HEK293T (cell line): ENCODE data around the gene VAV2.

Experiments
- ARNT ChIP-seq: fragments of 450-650 bp; IDR thresholded peaks from 2 replicates; pipeline ENCODE4 v1.6.1; 2017; ENCODE audit warnings: mild to moderate bottlenecking
- BHLHE40 ChIP-seq: fragments of 450-650 bp; IDR thresholded peaks from 2 replicates; pipeline ENCODE4 v1.6.1; 2016; ENCODE audit warnings: mild to moderate bottlenecking, moderate library complexity, borderline replicate concordance
- CTBP1 ChIP-seq: fragments of 450-650 bp; IDR thresholded peaks from 2 replicates; pipeline ENCODE4 v1.6.1; 2016; ENCODE audit warnings: borderline replicate concordance
- ELF4 ChIP-seq: fragments of 450-650 bp; IDR thresholded peaks from 2 replicates; pipeline ENCODE4 v1.6.1; 2017; ENCODE audit warnings: antibody characterized with exemption
- FOXA1 ChIP-seq: fragments of 450-650 bp; IDR thresholded peaks from 2 replicates; pipeline ENCODE4 v1.6.1; 2016; ENCODE audit warnings: mild to moderate bottlenecking
- FOXM1 ChIP-seq: fragments of 450-650 bp; IDR thresholded peaks from 2 replicates; pipeline ENCODE4 v1.6.1; 2017; ENCODE audit warnings: mild to moderate bottlenecking, borderline replicate concordance
- L3MBTL2 ChIP-seq: fragments of 450-650 bp; conservative IDR thresholded peaks from 2 replicates; pipeline ENCODE4 v1.6.1; 2016; ENCODE audit warnings: mild to moderate bottlenecking
- NFRKB ChIP-seq: fragments of 450-650 bp; IDR thresholded peaks from 2 replicates; pipeline ENCODE4 v1.6.1; 2016; ENCODE audit warnings: mild to moderate bottlenecking, moderate library complexity
- SUZ12 ChIP-seq: fragments of 450-650 bp; IDR thresholded peaks from 2 replicates; pipeline ENCODE4 v1.6.1; 2016; ENCODE audit warnings: mild to moderate bottlenecking
- TARDBP ChIP-seq: fragments of 450-650 bp; IDR thresholded peaks from 2 replicates; pipeline ENCODE4 v1.6.1; 2016
- ZNF384 ChIP-seq: fragments of 450-650 bp; IDR thresholded peaks from 2 replicates; pipeline ENCODE4 v1.6.1; 2016

GRCh38 chr9:134007150-134007549 is 15.0 kb upstream of the VAV2 start:
- no peak for TF ChIP-seq FOXM1
- no peak for TF ChIP-seq ZNF384
- no peak for TF ChIP-seq NFRKB
- no peak for TF ChIP-seq FOXA1
- TF ChIP-seq SUZ12, result no peak
- no peak for TF ChIP-seq BHLHE40
- TF ChIP-seq TARDBP, result no peak
- TF ChIP-seq ELF4, result no peak
- no peak for TF ChIP-seq CTBP1
- TF ChIP-seq L3MBTL2, result no peak
- TF ChIP-seq ARNT, result no peak
